Lower leg skin (tissue), 4 donors: ENCODE data around the gene SLC25A23. TPM values are rescaled to one million over a fixed set of nuclear protein-coding genes. Genes with fewer than 3 reads are reported as not detected.
"Not testable (repeated sequence)": the region's sequence is repeated elsewhere in the genome, so short reads cannot be mapped to it uniquely, and the experiment has no call there.

Experiments used
- DNase-seq, 2 donors: peaks; one replicate each; pipeline ENCODE4 v3.0.0-alpha.2; 2019; ENCODE audit warnings: low spot score in 2 of 2
- H3K4me3 ChIP-seq: fragments of 200-600 bp; sonication (generic); 2 replicates; pipeline ENCODE4 v1.5.1; 2017; ENCODE audit warnings: mild to moderate bottlenecking, low read depth; ENCODE audit not compliant: poor library complexity, severe bottlenecking
- CTCF ChIP-seq, 3 donors: fragments of 450-650 bp; IDR thresholded peaks; one replicate each; pipeline ENCODE4 v1.5.1; 2016; ENCODE audit warnings: antibody characterized with exemption in 3 of 3, mild to moderate bottlenecking in 3 of 3, moderate library complexity in 2 of 3
- POLR2A ChIP-seq, 2 donors: fragments of 450-650 bp; IDR thresholded peaks; one replicate each; pipeline ENCODE4 v1.6.1; 2016 to 2017; ENCODE audit warnings: antibody characterized with exemption in 2 of 2, mild to moderate bottlenecking in 1 of 2, moderate library complexity in 1 of 2
- WGBS, 2 donors: methylation state at CpG; one replicate each; pipeline ENCODE4 v1.1.5; 2018; 5-methylcytosine and 5-hydroxymethylcytosine counted together
- intact Hi-C: fragments of 100-400 bp; cut with DNase I; formaldehyde crosslinking; loops from one replicate; pipeline ENCODE4 v1.15.0; 2023; ENCODE audit warnings: low total_unique reads
- total RNA-seq, 4 donors: library from RNA; depleted of rRNA; stranded (reverse); fragments of >200 nt; gene quantifications; one replicate each; pipeline ENCODE4 v1.1.0, GENCODE V29; 2016

Gene SLC25A23
- total RNA-seq, 4 donors from 2014 or later = 60.9 to 102 (median 76.0) TPM

GRCh38 chr19:6433663-6434062 lies 25.9 kb downstream of the SLC25A23 start, which contains the start of gene SLC25A41:
Gene SLC25A41 (minus strand): TSS chr19:6433763. CDS start chr19:6433693, 70 bp downstream.
- intact Hi-C loops = no loop called here
- WGBS, 2 donors = 89 to 94% methylated on average over 10 of the region's 10 CpGs
- H3K4me3 ChIP-seq = no peak within 1 kb of the TSS
- no peak for DNase-seq
- TF ChIP-seq POLR2A (IDR thresholded peaks at IDR 0.05) = no peak
- TF ChIP-seq CTCF (IDR thresholded peaks at IDR 0.05) = no peak

GRCh38 chr19:6433165-6433564 lies 26.4 kb downstream of the SLC25A23 start:
- intact Hi-C loops = no loop called here
- no peak for TF ChIP-seq POLR2A (IDR thresholded peaks at IDR 0.05)
- no peak for TF ChIP-seq CTCF (IDR thresholded peaks at IDR 0.05)
- 88 to 93% methylated on average over 10 to 11 of the region's 11 CpGs for WGBS, 2 donors
- DNase-seq = no peak
- H3K4me3 ChIP-seq = no peak overlapping the region

GRCh38 chr19:6431891-6432290 lies 27.7 kb downstream of the SLC25A23 start:
- WGBS, 2 donors = 93% methylated on average over 11 of the region's 11 CpGs
- intact Hi-C loops = no loop called here
- no peak for DNase-seq
- TF ChIP-seq POLR2A (IDR thresholded peaks at IDR 0.05) (no peak), CTCF (IDR thresholded peaks at IDR 0.05) (no peak)
- no peak overlapping the region for H3K4me3 ChIP-seq

GRCh38 chr19:6429419-6430221 lies 30.0 kb downstream of the SLC25A23 start:
- intact Hi-C loops = no loop called here
- TF ChIP-seq POLR2A (IDR thresholded peaks at IDR 0.05) = no peak
- no peak for TF ChIP-seq CTCF (IDR thresholded peaks at IDR 0.05)
- DNase-seq = no peak
- 60 to 64% methylated on average over 20 of the region's 20 CpGs for WGBS, 2 donors
- no peak overlapping the region for H3K4me3 ChIP-seq

- intact Hi-C loops, DNase-seq, H3K4me3 ChIP-seq: not testable (repeated sequence)
- WGBS, 2 donors = 88 to 94% methylated on average over 2 of the region's 2 CpGs
These were observed 30.7 kb downstream of the SLC25A23 start for GRCh38 chr19:6428692-6429418.

- WGBS, 2 donors = 96 to 97% methylated on average over 18 of the region's 18 CpGs
- no peak for DNase-seq
- TF ChIP-seq CTCF (IDR thresholded peaks at IDR 0.05) (no peak), POLR2A (IDR thresholded peaks at IDR 0.05) (no peak)
- intact Hi-C loops = no loop called here
- no peak overlapping the region for H3K4me3 ChIP-seq
These were observed 32.5 kb downstream of the SLC25A23 start for GRCh38 chr19:6427131-6427530.
